NCI-H345 treated with DMSO at 0.1 percent for 48 hours (cell line): ENCODE data around the gene PTPRA.

ENCODE experiments used
- DNase-seq: peaks from one replicate; lab custom pipeline; 2025; ENCODE audit not compliant: unreplicated experiment; lab: John Stamatoyannopoulos, UW

PTPRA gene

DNA sequence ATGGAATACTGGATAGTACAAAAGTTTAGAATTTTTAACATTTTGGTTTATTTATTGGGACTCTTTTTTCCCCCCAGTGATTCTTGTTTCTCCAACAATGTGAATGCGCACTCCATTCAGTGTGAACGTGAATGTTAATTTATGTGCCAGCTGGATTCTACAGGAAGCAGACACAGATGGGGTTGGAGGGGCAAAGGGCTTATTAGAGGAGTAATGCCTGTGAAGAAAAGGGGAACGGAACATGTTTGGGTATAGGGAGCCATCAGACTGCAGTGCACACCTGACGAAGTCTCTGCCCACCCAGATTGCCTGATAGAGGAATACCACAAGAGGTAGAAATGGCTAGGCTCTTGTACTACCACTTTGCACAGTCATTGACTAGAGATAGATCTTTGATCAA lies 48.2 kb downstream of the PTPRA start:
- no peak for DNase-seq

DNA sequence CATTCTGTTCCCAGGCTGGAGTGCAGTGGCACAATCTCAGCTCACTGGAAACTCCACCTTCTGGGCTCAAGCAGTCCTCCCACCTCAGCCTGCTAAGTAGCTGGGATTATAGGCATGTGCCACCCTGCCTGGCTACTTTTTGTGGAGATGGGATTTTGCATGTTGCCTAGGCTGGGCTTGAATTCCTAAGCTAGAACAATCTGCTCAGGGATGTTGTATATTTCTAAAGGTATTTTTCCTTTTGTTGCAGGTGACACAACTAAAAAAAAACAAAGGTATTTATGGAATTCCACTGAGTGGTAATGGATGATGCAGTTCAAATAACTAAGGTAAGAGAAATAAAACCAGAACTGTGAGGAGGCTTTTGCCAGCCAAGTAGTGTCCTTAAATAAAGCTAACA lies 49.7 kb downstream of the PTPRA start:
- no peak for DNase-seq

DNA sequence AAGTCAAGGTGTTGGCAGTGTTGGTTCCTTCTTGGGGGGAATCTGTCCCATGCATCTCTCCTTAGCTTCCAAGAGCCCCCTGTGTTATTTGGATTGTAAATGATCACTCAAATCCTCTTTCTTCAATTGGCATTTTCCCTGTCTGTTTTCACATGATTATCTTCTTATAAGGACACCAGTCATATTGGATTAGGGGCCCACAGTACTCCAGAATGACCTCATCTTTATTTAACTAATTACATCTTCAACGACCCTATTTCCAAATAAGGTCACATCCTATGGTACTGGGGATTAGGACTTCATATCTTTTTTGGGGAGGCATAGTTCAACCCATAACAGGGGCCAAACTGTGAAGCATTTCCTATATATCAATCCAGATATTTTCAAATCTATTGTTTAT lies 57.3 kb downstream of the PTPRA start:
- DNase-seq: no peak

DNA sequence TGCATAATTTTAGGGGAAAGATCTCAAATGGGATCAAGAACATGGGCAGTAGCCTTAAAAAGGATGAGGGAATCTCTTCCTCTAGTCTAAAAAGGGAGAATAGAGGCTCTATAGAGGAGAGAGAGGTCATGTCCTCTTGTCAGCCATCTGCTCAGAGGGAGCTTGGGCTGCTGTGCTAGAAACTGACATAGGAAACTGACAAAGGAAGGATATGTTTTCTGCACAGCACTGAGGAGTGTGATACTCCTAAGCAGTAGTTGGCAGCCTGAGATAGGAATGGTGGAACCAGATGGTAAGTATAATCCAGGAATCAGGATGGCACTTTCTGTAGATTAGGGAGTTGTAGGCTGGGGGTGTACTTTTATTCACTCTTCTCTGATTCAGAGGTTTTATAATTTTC lies 59.2 kb downstream of the PTPRA start:
- DNase-seq: no peak

DNA sequence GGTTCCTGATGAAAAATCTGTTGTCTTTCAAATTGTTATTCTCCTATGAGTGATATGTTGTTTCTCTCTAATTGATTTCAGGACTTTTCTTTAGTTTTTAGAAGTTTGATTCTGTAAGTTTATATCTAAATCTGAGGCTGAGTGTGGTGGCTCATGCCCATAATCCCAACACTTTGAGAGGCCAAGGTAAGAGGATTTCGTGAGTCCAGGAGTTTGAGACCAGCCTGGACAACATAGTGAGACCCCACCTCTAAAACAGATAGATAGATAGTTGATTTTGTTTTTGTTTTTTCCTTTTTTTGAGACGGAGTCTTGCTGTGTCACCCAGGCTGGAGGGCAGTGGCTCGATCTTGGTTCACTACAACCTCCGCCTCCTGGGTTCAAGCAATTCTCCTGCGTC lies 64.6 kb downstream of the PTPRA start:
- no peak for DNase-seq

DNA sequence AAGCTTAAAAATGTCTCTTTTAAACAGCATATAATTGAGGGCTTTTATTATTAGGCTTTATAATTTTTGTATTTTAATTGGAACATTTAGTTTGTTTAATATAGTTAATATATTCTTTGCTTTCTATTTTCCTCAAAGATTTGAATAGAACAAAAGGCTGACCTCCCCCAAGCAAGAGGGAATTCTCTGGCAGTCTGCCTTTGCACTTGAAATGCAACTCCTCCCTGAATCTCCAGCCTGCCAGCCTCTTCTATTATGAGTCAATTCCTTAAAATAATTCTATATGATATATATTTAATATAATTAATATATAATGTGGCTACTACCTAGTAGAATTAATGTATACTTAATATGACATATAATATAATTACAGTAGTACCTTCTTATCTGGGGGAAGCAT lies 69.2 kb downstream of the PTPRA start:
- no peak for DNase-seq

DNA sequence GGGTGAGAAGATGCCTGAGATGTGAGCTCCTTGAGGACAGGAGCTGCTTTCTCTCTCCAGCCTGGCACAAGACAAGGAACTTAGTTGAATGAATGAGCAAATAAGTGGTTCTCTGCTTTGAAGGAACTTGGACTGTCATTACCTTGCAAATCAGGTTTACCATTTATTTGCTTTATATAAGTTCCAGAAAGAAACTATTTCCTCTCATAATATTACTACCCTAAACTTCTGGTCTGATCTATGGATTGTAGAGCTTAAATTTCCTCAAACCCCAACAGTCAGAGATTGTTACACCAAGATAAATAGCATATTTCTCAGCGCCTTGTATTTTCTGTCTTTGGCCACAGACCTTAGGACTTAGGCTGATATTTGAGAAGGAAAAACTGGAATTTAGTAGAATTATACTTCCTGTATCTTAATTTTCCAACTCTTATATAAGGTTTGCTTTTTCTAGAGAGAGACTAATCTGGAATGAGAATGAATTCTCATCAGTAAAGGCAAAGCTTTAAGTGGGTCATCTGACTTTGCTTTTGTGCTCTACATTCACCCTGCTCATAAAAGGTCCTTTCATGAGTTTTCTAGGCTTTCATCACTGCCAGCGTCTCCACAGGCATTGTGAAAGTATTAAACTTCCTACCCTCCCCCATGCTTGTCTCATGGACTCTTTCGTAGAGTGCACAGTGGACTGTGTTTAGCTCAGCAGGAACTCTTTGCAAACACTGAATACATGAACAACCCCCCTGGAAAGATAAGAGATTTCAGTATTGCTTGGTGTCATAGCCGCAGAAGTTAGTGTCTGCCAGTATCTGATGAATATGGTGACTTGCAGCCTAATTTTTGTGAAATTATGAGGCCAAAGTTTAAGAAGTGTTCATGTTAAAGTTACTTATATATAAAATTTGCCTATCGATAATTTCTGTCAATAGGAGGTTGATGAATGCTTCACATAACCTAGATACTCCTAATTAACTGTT lies 74.0 kb downstream of the PTPRA start:
- DNase-seq: peak; percentile 93

DNA sequence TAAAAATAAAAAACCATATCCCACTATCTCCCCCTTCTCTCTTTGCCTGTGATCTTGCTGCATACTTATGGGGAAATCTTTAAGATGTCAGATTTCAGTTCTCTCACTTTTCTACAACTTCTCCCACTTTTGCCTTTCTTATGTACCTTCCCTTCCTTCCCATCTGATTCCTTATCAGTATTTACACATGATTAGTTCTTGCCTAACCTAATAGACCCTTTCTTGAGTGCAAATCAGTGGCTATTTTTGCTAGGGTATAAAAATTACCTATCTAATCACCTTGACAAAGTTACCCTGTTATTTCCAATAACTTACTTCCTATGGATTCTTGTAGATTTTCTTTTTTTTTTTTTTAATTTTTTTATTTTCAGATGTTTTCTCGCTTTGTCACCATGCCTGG lies 75.7 kb downstream of the PTPRA start:
- DNase-seq: no peak

DNA sequence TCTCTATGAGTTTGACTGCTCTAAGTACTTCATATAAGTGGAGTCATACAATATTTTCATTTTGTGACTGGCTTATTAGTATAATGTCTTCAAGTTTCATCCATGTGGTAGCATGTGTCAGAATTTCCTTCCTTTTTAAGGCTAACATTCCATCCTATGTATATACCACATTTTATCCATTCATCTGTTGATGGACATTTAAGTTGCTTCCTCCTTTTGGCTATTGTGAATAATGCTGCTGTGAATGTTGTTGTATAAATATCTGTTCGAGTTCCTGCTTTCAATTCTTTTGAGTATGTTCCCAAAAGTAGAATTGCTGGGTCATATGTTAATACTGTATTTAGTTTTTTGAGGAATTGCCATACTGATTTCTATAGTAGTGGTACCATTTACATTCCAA lies 79.5 kb downstream of the PTPRA start:
- no peak for DNase-seq

DNA sequence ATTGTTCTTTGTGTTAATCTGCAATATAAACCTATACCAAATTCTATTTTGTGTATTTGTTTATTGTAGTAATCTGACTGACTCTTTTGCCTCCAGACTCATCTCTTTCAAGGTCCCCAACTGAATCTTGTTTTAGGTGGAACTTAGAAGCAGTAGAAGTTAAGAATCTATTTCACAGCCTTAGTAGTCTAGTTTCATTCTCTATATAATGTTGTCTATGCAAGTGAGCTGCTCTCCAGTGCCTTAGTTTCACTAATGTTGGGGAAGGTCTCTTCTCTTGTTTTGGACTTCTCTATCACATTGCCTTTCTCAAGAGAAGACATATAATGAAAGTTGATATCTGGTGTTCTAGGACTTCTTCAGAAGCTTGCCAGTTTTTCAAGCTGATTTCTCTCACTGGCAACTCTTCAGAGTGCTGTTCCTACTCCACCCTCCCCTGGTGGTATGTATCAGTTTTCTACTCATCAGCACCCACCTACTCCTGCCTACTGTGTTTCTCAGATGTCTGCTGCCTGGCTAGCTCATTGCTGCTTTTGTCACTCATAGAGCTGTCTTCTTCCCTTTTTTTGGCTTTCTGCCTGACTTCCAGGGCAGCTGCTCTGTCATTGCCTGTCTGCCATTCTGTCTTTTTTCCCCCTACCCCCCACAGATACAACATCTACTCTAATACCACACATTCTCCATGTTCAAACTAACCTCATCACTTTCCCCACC lies 82.1 kb downstream of the PTPRA start:
- no peak for DNase-seq

DNA sequence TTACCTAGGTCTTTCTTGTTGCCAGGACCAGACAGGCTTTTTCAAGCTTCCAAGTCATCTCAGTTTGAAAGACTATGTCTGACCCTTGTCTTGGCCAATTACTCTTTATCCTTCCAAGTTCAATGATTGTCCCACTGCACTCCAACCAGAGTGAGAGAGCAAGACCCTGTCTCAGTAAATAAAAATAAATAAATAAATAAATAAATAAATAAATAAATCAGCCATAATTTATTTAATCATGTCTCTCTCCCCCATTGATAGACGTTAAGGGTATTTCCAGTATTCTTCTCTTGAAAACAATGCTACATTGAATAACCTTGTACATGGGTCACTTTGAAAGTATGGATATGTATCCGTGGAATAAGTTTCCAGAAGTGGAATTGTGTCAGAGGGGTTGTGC lies 83.2 kb downstream of the PTPRA start:
- no peak for DNase-seq

DNA sequence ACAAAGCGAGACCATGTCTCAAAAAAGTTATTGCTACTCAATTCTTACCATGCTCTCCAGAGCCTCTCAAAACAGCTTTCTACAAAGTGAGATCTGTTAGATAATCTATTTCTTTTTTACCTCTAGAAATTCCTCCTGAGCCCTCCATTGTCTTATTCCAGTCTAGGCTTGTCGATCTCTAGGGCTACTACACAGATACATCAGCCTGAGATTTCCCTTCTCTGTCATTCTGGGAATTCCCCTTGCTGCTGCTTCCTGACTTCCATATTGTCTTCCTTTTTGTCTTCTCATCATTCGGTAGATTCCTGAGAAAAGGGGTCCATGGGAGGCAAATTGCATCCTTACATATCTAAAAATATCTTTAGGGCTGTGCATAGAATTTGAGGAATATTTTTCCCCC lies 94.6 kb downstream of the PTPRA start:
- DNase-seq: no peak

DNA sequence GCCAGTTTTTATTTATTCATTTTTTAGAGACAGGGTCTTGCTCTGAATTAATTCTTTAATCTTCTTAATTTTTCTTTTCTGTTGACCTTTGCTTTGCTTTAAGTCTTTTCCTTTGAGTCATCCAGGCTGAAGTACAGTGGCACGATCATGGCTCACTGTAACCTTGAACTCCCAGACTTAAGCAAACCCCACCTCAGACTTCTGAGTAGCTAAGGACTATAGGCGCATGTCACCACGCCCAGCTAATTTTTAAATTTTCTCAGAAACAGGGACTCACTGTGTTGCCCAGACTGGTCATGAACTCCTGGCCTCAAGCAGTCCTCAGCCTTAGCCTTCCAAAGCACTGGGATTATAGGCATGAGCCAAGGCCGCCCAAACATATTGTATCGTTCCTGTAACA lies 98.8 kb downstream of the PTPRA start:
- DNase-seq: no peak

DNA sequence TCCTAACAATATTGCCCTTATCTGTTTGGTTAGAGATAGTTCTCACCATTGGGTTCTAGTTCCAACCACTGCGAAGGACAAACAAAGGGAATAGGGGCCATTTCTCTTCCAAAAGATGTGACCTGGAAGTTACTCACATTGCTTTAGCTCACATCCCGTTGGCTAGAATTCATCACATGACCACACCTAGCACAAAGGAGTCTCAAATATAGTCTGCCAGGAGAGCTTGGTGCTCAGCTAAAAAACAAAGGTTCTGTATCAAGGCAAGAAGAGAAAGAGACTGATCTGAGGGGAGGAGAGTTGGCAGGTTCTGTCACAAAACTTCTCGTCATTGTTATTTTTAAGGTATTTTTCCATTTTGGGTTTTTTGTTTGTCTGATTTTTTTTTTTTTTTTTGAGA lies 100.3 kb downstream of the PTPRA start:
- DNase-seq: no peak

DNA sequence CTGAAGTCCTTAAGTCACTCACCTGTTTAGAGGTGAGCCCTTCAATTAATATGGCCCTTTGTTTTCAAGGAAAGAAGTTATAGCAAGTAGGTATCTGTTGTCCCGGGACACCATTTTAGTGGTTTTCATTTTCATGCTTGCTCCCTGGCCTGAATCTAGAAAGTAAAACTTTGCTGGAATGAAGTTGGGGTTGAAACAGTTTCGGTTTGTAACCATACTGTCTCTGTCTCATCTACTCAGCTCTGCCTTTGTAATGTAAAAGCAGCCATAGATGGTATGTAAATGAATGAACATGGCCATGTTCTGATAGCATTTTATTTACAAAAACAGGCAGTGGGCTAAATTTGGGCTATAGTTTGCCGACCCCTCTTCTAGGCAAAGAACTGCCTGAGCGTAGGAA lies 105.2 kb downstream of the PTPRA start:
- no peak for DNase-seq

DNA sequence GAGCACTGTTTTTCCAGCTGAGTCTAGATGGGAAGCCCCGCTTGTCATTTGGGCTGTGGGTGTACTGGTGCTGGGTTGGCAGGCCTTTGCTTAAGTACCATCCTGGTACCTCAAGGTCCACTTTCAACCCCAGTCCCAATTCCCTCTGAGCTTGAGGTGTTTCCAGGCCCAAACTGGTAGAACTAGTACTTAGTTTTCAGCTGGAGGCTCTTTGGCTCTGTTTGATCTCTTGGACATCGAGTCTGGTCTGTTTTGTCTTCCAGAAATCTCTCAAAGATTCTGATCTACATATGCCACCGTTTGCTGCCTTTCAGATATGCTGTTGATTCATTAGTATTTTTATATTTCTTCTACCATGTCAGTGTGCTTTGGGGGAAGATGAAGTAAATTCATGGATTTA lies 108.4 kb downstream of the PTPRA start:
- no peak for DNase-seq

DNA sequence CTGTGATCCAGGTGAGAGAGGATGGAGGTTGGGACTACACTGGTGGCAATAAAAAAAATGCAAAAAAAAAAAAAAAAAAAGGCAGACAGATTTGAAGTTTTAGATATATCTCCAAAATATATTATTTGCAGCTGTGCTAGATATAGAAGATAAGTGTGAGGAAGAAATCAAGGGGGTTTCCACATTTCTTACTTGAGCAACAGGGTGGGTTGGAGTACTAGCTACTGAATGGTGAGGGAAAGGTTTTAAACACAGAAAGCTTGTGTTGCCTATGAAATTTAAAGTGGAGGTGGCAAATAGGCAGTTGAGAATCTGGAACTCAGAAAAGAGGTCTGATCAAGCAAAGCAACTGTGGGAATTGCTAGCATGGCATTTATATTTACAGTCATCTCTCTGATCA lies 110.2 kb downstream of the PTPRA start:
- no peak for DNase-seq

DNA sequence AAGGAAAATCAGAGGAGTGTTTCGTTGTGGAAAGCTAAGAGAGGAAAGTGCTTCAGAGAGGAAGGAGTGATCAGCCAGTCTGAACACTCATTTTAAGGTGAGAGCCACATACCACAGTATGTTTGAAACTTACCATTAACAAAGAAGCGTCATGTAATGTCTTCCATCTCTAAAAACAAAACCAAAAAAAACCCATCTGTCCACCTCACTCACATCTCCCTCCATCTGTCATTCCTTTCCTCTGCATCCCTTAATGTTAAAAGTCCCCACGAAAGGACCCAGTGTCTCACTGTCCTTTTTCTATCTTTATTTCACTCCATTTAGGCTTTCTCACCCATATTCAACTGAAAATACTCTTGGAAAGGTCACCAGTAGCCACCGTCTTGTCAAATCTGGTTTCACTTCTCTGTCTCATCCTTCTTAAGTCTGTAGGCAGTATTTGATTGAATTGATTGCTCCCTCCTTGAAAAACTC lies 110.8 kb downstream of the PTPRA start:
- no peak for DNase-seq

DNA sequence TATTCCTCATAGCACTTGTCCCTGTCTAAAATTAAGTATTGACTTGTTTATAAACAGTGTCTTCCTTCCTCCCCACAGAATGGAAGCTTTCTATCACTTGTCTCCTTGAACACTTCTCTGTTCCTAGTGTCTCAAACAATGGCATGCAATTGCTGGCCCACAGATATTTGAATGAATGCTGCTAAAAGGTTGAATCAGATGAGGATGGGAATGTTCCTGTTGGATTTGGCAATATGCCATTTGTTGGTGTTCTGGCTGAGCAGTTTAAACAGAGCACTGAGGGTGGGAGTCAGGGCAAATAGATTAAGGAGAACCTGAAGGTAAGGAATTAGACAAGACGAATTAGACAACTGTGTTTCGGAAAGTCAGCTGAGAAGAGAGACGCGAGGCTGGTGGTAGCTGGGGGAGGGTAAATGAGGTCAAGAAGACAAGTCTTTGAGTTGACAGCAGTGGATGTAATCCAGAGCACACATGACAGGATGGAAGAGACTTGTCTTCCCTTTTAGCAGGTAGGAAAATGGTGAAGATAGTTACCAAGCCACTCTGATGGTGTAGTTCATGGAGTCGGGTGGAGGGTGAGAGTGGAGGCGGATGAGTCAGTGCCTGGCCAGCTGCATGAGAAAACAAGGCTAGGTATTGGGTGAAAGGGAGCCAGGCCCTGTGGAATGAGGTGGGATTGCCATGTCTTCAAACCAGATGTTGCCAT lies 111.8 kb downstream of the PTPRA start:
- peak; percentile 30 for DNase-seq

DNA sequence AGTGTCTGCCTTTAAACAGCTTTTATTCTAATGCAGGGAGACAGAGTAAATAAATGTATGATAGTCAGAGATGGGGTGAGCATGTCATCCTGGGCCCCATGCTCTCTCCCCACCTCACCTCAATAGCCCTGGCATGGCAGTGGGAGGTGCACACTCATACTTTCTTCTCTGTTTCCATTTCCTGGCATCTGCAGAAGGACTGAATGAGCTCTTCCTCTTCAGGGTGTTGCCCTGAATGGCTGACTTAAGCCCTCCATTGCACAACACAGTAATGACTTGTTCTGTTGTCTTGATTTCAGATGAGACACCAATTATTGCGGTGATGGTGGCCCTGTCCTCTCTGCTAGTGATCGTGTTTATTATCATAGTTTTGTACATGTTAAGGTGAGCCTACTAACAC lies 113.2 kb downstream of the PTPRA start:
- DNase-seq: no peak

DNA sequence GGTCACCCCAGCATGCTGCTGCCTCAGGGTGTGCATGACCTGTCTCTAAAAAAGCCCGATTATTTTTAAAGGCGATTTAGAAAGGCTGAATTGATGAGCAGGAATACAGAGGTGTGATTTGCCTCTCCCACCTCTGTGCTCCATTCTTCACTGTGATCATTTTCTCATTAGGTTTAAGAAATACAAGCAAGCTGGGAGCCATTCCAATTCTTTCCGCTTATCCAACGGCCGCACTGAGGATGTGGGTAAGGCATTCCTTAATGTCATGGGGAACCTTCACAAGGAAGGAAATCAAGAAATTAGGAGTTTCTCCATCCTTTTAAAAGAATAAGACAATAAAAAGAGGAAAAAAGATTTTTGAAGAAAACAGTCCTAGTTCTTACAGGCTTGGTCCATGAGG lies 114.6 kb downstream of the PTPRA start:
- no peak for DNase-seq

DNA sequence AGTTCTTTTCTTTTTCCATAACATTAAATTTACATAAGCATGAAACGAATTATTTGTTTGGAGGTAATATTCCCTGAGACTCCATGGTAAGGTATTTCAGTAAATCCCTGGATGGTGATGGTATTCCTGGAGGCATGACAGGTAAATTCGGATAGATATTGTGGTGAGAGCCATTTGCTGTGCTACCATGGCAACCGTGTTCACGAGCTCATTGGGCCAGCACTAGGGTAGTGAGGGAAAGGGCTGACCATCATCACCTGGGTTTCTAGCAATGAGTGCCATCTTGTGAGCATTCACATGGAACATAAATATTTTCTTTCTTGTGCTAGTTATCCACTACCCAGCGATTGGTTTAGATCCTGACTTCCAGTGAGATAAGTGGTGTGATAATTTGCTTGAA lies 118.3 kb downstream of the PTPRA start:
- no peak for DNase-seq
